B cell (primary cell): ENCODE data around the gene ITIH3. TPM values are rescaled to one million over a fixed set of nuclear protein-coding genes. Genes with fewer than 3 reads are reported as not detected.

Experiments used
- ATAC-seq: fragments of 200-7000 bp; cut with Tn5 transposase; one replicate; pipeline ENCODE4 v1.10.0; 2021; ENCODE audit warnings: low read depth, mild to moderate bottlenecking, moderate number of reproducible peaks, moderate library complexity
- CTCF ChIA-PET: fragments of 350-600 bp; sonication (Branson Sonifier 250); formaldehyde crosslinking; loops from one replicate; lab custom pipeline; 2021; ENCODE audit warnings: antibody characterized with exemption, inconsistent platforms; lab: Charles Lee
- POLR2A ChIA-PET: fragments of 350-600 bp; sonication (Branson Sonifier 250); formaldehyde crosslinking; loops from one replicate; lab custom pipeline; 2021; ENCODE audit warnings: antibody characterized with exemption; lab: Charles Lee
- DNase-seq: peaks from one replicate; pipeline ENCODE4 v3.0.0; 2013
- H2AFZ ChIP-seq: 2 replicates; pipeline ENCODE4 v1.6.1; 2012; ENCODE audit warnings: mild to moderate bottlenecking, low read depth, low read length; ENCODE audit not compliant: insufficient read depth, poor library complexity, severe bottlenecking
- H3K27ac ChIP-seq, 2 donors: 1 replicate in 1 of 2; 2 replicates in 1 of 2; pipeline ENCODE4 v1.5.1; 2012 to 2013; ENCODE audit warnings: low read length in 2 of 2, mild to moderate bottlenecking in 2 of 2, moderate library complexity in 1 of 2
- H3K27me3 ChIP-seq, 4 experiments: fragments of 200-600 bp in 1 of 4; sonication (generic) in 1 of 4; replicated peaks in 1 of 4; 1 replicate in 2 of 4; 2 replicates in 2 of 4; pipeline versions ENCODE4 v1.6.1 to v1.7.0; 2013 to 2016; ENCODE audit warnings: low read length in 3 of 4, mild to moderate bottlenecking in 2 of 4, mixed read lengths in 1 of 4, moderate library complexity in 1 of 4; ENCODE audit not compliant: insufficient read depth in 4 of 4, control insufficient read depth in 3 of 4; ENCODE audit errors: control extremely low read depth in 1 of 4
- H3K36me3 ChIP-seq, 2 experiments: replicated peaks in 1 of 2; 1 replicate in 1 of 2; 2 replicates in 1 of 2; pipeline versions ENCODE4 v1.6.1 to v1.7.1; 2013; ENCODE audit warnings: low read length in 1 of 2; ENCODE audit not compliant: insufficient read depth in 2 of 2, control insufficient read depth in 1 of 2; ENCODE audit errors: control extremely low read depth in 1 of 2, extremely low read depth in 1 of 2
- H3K4me1 ChIP-seq, 2 donors: fragments of 200-600 bp in 1 of 2; sonication (generic) in 1 of 2; 1 replicate in 1 of 2; 2 replicates in 1 of 2; pipeline versions ENCODE4 v1.5.1 to v1.6.1; 2013 to 2017; ENCODE audit warnings: low read length in 2 of 2; ENCODE audit not compliant: control insufficient read depth in 2 of 2, insufficient read depth in 2 of 2
- H3K4me2 ChIP-seq: replicated peaks from 2 replicates; pipeline ENCODE3; 2012; ENCODE audit warnings: mild to moderate bottlenecking, low read depth, low read length; ENCODE audit not compliant: poor library complexity, severe bottlenecking
- H3K4me3 ChIP-seq, 5 experiments: fragments of 200-600 bp in 1 of 5; sonication (generic) in 1 of 5; 1 replicate in 3 of 5; 2 replicates in 2 of 5; pipeline versions ENCODE4 v1.5.1 to v1.7.0; 2011 to 2016; ENCODE audit warnings: low read length in 4 of 5, mild to moderate bottlenecking in 4 of 5, low read depth in 2 of 5, control low read depth in 1 of 5, moderate library complexity in 1 of 5; ENCODE audit not compliant: insufficient read depth in 1 of 5; ENCODE audit errors: control extremely low read depth in 1 of 5, extremely low read depth in 1 of 5
- H3K79me2 ChIP-seq: fragments of 200-600 bp; sonication (generic); one replicate; pipeline ENCODE4 v1.6.0; 2016; ENCODE audit warnings: low read length; ENCODE audit not compliant: control insufficient read depth, insufficient read depth
- H3K9ac ChIP-seq: fragments of 200-600 bp; sonication (generic); 2 replicates; pipeline ENCODE4 v1.6.1; 2017; ENCODE audit warnings: mild to moderate bottlenecking, low read length, moderate library complexity
- H3K9me3 ChIP-seq, 3 donors: one replicate each; pipeline versions ENCODE4 v1.6.1 to v1.7.1; 2013; ENCODE audit warnings: low read length in 2 of 3; ENCODE audit not compliant: control insufficient read depth in 2 of 3, insufficient read depth in 1 of 3; ENCODE audit errors: control extremely low read depth in 1 of 3
- H4K20me1 ChIP-seq: 2 replicates; pipeline ENCODE4 v1.6.0; 2012; ENCODE audit warnings: mild to moderate bottlenecking, low read length; ENCODE audit not compliant: insufficient read depth, control insufficient read depth, poor library complexity, severe bottlenecking
- H3K27ac Mint-ChIP-seq: one replicate; pipeline ENCODE4 v1.8.0; 2021; ENCODE audit warnings: mixed read lengths
- H3K27me3 Mint-ChIP-seq: one replicate; pipeline ENCODE4 v1.8.0; 2021; ENCODE audit warnings: mixed read lengths
- H3K4me1 Mint-ChIP-seq: one replicate; pipeline ENCODE4 v1.8.0; 2021; ENCODE audit warnings: mixed read lengths
- H3K4me3 Mint-ChIP-seq: one replicate; pipeline ENCODE4 v1.8.0; 2021; ENCODE audit warnings: mixed read lengths
- H3K9me3 Mint-ChIP-seq: one replicate; pipeline ENCODE4 v1.8.0; 2022; ENCODE audit warnings: mixed read lengths; ENCODE audit not compliant: insufficient read depth
- EZH2 ChIP-seq: IDR thresholded peaks from 2 replicates; pipeline ENCODE4 v1.6.1; 2012; ENCODE audit warnings: borderline replicate concordance, low read depth, mild to moderate bottlenecking, moderate library complexity, low read length; ENCODE audit not compliant: insufficient read depth, poor library complexity, severe bottlenecking
- WGBS: methylation state at CpG from one replicate; pipeline ENCODE4 v1.1.5; 2013; ENCODE audit warnings: missing lambda C conversion rate; ENCODE audit not compliant: insufficient coverage; 5-methylcytosine and 5-hydroxymethylcytosine counted together
- intact Hi-C: fragments of 100-400 bp; cut with micrococcal nuclease; formaldehyde crosslinking; loops from one replicate; pipeline ENCODE4 v1.10.0; 2022
- polyA plus RNA-seq: library from polyadenylated mRNA; depleted of rRNA; stranded (reverse); fragments of >200 nt; gene quantifications from 2 replicates; pipeline ENCODE4 v1.2.3, GENCODE V29; 2012
- total RNA-seq, 2 donors: library from RNA; stranded (reverse); fragments of 120-200 nt in 1 of 2; gene quantifications; 1 replicate in 1 of 2; 2 replicates in 1 of 2; pipeline versions ENCODE4 v1.2.3 to v1.2.4, GENCODE V29; 2013 to 2022
- TF ChIP-seq, protein P1 (sequence below): fragments of 200-600 bp; IDR thresholded peaks from one replicate; pipeline ENCODE4 v1.8.0; 2022; ENCODE audit warnings: antibody characterized with exemption, mild to moderate bottlenecking

Gene ITIH3
- total and polyA plus RNA-seq, 2 donors (not counting 1 experiment from before 2014, with no cell fraction given): not detected

DNA sequence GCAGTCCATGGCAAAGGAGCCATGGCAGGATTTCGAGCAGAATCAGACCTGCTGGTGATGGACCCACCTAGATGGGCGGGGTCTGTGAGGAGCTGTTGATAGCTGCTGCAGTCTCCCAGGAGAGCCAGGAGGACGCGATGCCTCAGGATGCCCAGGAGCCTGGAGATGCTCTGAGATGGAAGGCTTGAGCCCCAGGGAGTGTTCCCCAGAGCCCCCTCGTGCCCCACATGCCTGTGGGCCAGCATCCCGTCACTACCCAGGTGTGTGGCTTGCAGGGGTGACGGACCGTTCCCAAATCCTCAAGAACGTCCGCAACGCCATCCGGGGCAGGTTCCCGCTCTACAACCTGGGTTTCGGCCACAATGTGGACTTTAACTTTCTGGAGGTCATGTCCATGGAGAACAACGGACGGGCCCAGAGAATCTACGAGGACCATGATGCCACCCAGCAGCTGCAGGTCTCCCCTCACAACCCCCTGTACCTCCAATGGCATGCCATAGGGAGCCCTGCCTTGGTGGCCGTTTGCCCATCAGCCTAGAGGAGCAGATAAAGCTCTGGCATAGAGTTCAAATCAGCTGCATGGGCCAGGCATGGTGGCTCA, 10.5 kb upstream of the ITIH3 start:
- Histone ChIP-seq H3K79me2 (no peaks in the 10 kb centered on the region), H3K9me3 (no peaks in the 10 kb centered on the region), H3K4me2 (no peak overlapping the region), H3K27ac (no peak overlapping the region), H3K36me3 (no peaks in the 10 kb centered on the region), H3K4me3 (no peak overlapping the region), H2AFZ (no peak overlapping the region), H3K27me3 (no peaks in the 10 kb centered on the region), H3K4me1 (peaks cover 9 to 13% of the 10 kb centered on the region in 2 donors), H4K20me1 (no peaks in the 10 kb centered on the region), H3K9ac (no peak overlapping the region)
- no peaks in the 10 kb centered on the region for H3K9me3 Mint-ChIP-seq
- ATAC-seq: no peak
- ChIA-PET CTCF (no interaction called here), POLR2A (no interaction called here)
- no peak for TF ChIP-seq EZH2
- TF ChIP-seq, protein P1, sequence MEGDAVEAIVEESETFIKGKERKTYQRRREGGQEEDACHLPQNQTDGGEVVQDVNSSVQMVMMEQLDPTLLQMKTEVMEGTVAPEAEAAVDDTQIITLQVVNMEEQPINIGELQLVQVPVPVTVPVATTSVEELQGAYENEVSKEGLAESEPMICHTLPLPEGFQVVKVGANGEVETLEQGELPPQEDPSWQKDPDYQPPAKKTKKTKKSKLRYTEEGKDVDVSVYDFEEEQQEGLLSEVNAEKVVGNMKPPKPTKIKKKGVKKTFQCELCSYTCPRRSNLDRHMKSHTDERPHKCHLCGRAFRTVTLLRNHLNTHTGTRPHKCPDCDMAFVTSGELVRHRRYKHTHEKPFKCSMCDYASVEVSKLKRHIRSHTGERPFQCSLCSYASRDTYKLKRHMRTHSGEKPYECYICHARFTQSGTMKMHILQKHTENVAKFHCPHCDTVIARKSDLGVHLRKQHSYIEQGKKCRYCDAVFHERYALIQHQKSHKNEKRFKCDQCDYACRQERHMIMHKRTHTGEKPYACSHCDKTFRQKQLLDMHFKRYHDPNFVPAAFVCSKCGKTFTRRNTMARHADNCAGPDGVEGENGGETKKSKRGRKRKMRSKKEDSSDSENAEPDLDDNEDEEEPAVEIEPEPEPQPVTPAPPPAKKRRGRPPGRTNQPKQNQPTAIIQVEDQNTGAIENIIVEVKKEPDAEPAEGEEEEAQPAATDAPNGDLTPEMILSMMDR: no peak
- H3K4me1 Mint-ChIP-seq: peaks cover 8% of the 10 kb centered on the region
- H3K4me3 Mint-ChIP-seq: no peak overlapping the region
- intact Hi-C loops: no loop called here
- peaks cover 4% of the 10 kb centered on the region for H3K27me3 Mint-ChIP-seq
- no peak for DNase-seq
- H3K27ac Mint-ChIP-seq: no peak overlapping the region
- 87% methylated on average over 18 of the region's 18 CpGs for WGBS

DNA sequence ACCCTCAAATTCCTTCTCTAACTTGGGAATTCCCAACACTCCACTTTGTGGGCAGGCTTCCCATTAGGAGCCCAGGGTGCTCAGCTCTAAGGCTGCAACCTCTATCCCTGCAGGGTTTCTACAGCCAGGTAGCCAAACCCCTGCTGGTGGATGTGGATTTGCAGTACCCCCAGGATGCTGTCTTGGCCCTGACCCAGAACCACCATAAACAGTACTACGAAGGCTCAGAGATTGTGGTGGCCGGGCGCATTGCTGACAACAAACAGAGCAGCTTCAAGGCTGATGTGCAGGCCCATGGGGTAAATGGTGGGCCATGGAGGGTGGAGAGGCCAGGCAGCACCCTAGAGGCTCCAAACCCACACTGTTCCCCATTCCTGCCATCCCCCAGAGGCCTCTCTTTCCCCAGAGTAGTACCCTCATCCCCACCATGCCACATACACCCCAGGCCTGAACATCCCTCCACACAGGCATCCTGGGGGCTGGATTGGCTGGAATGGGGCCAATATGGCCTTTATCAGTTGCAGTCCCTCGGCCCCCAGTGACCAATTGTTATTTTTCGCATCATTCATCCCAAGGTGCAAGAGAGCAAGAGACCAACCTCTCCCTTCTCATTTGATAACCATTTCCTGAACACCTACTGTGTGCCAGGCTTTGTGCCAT, 9.5 kb upstream of the ITIH3 start:
- ChIA-PET CTCF (no interaction called here), POLR2A (no interaction called here)
- no peak overlapping the region for H3K4me3 Mint-ChIP-seq
- no peak overlapping the region for H3K4me3 ChIP-seq
- no peaks in the 10 kb centered on the region for H3K79me2 ChIP-seq
- no peak overlapping the region for H3K27ac ChIP-seq
- peaks cover 0 to 4% of the 10 kb centered on the region in 2 donors for H3K4me1 ChIP-seq
- no peaks in the 10 kb centered on the region for H3K27me3 ChIP-seq
- H3K9me3 ChIP-seq: no peaks in the 10 kb centered on the region
- H3K4me1 Mint-ChIP-seq: no peaks in the 10 kb centered on the region
- TF ChIP-seq EZH2: no peak
- 100% methylated on average over 2 of the region's 5 CpGs for WGBS
- H3K27ac Mint-ChIP-seq: no peak overlapping the region
- no peaks in the 10 kb centered on the region for H3K9me3 Mint-ChIP-seq
- H2AFZ ChIP-seq: no peak overlapping the region
- peaks cover 4% of the 10 kb centered on the region for H3K27me3 Mint-ChIP-seq
- H3K9ac ChIP-seq: no peak overlapping the region
- intact Hi-C loops: no loop called here
- H4K20me1 ChIP-seq: no peaks in the 10 kb centered on the region
- no peak overlapping the region for H3K4me2 ChIP-seq
- no peak for ATAC-seq
- H3K36me3 ChIP-seq: no peaks in the 10 kb centered on the region
- no peak for DNase-seq
